HuH-7 (cell line): Measurements from ENCODE around the gene SLC30A1.
"Not testable (repeated sequence)": the region's sequence is repeated elsewhere in the genome, so short reads cannot be mapped to it uniquely, and the experiment has no call there.

Experiments
- DNase-seq: peaks from one replicate; pipeline ENCODE4 v3.0.0; 2011; ENCODE audit warnings: low spot score

SLC30A1 gene

GRCh38 chr1:211578640-211579439 is at the start of gene SLC30A1:
TSS of gene SLC30A1 (minus strand) at chr1:211579161. CDS start at chr1:211578612, 549 bp downstream.
- peak; percentile 99 for DNase-seq

GRCh38 chr1:211628417-211628816 is 49.5 kb upstream of the SLC30A1 start:
- DNase-seq: no peak

GRCh38 chr1:211627259-211627658 is 48.3 kb upstream of the SLC30A1 start:
- no peak for DNase-seq

GRCh38 chr1:211625866-211626265 is 46.9 kb upstream of the SLC30A1 start:
- DNase-seq: not testable (repeated sequence)

- no peak for DNase-seq
Observed at GRCh38 chr1:211625040-211625439, 46.1 kb upstream of the SLC30A1 start.

- DNase-seq: no peak
Observed at GRCh38 chr1:211623515-211623914, 44.6 kb upstream of the SLC30A1 start.

- DNase-seq: no peak
Observed at GRCh38 chr1:211621447-211622198, 42.7 kb upstream of the SLC30A1 start.

- DNase-seq: no peak
Observed at GRCh38 chr1:211620097-211620496, 41.1 kb upstream of the SLC30A1 start.

- DNase-seq: no peak
Observed at GRCh38 chr1:211619033-211619996, 40.4 kb upstream of the SLC30A1 start.

- DNase-seq: no peak
Observed at GRCh38 chr1:211616965-211617297, 38.0 kb upstream of the SLC30A1 start.

GRCh38 chr1:211616231-211616964 is 37.4 kb upstream of the SLC30A1 start:
- DNase-seq: no peak

- DNase-seq: no peak
Observed at GRCh38 chr1:211614615-211615014, 35.7 kb upstream of the SLC30A1 start.

GRCh38 chr1:211613951-211614350 is 35.0 kb upstream of the SLC30A1 start:
- no peak for DNase-seq

- peak; percentile 54 for DNase-seq
Observed at GRCh38 chr1:211613108-211613947, 34.4 kb upstream of the SLC30A1 start.

GRCh38 chr1:211612786-211613107 is 33.8 kb upstream of the SLC30A1 start:
- no peak for DNase-seq

GRCh38 chr1:211611818-211612217 is 32.9 kb upstream of the SLC30A1 start:
- DNase-seq: no peak

- DNase-seq: no peak
Observed at GRCh38 chr1:211610779-211611556, 32.0 kb upstream of the SLC30A1 start.

- no peak for DNase-seq
Observed at GRCh38 chr1:211609120-211610024, 30.4 kb upstream of the SLC30A1 start.
